Loucy (cell line): ENCODE measurements around the gene ARHGAP40.

Source experiments
- H2AFZ ChIP-seq: fragments of 200-600 bp; sonication (generic); 2 replicates; pipeline ENCODE4 v1.6.0; 2016; ENCODE audit warnings: antibody characterized with exemption, mild to moderate bottlenecking, low read length, moderate library complexity
- H3F3A ChIP-seq: fragments of 200-600 bp; 2 replicates; pipeline ENCODE4 v1.6.0; 2016; ENCODE audit warnings: antibody characterized with exemption, low read depth, mild to moderate bottlenecking
- H3K27me3 ChIP-seq: fragments of 200-600 bp; sonication (generic); 2 replicates; pipeline ENCODE4 v1.6.1; 2014; ENCODE audit warnings: low read length, mild to moderate bottlenecking; ENCODE audit not compliant: insufficient read depth, poor library complexity, severe bottlenecking
- H3K36me3 ChIP-seq: fragments of 200-600 bp; sonication (generic); 2 replicates; pipeline ENCODE4 v1.6.1; 2016; ENCODE audit warnings: low read length; ENCODE audit not compliant: insufficient read depth
- H3K4me1 ChIP-seq: fragments of 200-600 bp; sonication (generic); 2 replicates; pipeline ENCODE4 v1.5.1; 2014; ENCODE audit warnings: low read length, mild to moderate bottlenecking; ENCODE audit not compliant: insufficient read depth, poor library complexity, severe bottlenecking
- H3K4me2 ChIP-seq: fragments of 200-600 bp; sonication (generic); 2 replicates; pipeline ENCODE4 v1.6.0; 2014; ENCODE audit warnings: antibody characterized with exemption, low read length, low read depth, mild to moderate bottlenecking; ENCODE audit not compliant: poor library complexity, severe bottlenecking
- H3K4me3 ChIP-seq: fragments of 200-600 bp; sonication (generic); 2 replicates; pipeline ENCODE4 v1.5.1; 2014; ENCODE audit warnings: low read length, mild to moderate bottlenecking, mixed read lengths; ENCODE audit not compliant: poor library complexity, severe bottlenecking
- H3K79me2 ChIP-seq: fragments of 200-600 bp; sonication (generic); 2 replicates; pipeline ENCODE4 v1.6.1; 2014; ENCODE audit warnings: low read length; ENCODE audit not compliant: insufficient read depth
- H3K9ac ChIP-seq: fragments of 200-600 bp; sonication (generic); 2 replicates; pipeline ENCODE4 v1.6.0; 2014; ENCODE audit warnings: mild to moderate bottlenecking, low read depth, low read length, moderate library complexity; ENCODE audit not compliant: poor library complexity, severe bottlenecking
- H3K9me2 ChIP-seq: fragments of 200-600 bp; sonication (generic); replicated peaks from 2 replicates; pipeline ENCODE4 v1.6.1; 2016; ENCODE audit warnings: low read depth, low read length, mixed read lengths
- H3K9me3 ChIP-seq: fragments of 200-600 bp; sonication (generic); 2 replicates; pipeline ENCODE4 v1.6.1; 2014; ENCODE audit warnings: mild to moderate bottlenecking, antibody characterized with exemption, low read length, low read depth; ENCODE audit not compliant: insufficient read depth
- H4K20me1 ChIP-seq: fragments of 200-600 bp; sonication (generic); 2 replicates; pipeline ENCODE4 v1.6.0; 2014; ENCODE audit warnings: antibody characterized with exemption, low read length, mild to moderate bottlenecking; ENCODE audit not compliant: insufficient read depth, poor library complexity, severe bottlenecking
- EZH2phosphoT487 ChIP-seq: fragments of 200-600 bp; IDR thresholded peaks from 2 replicates; pipeline ENCODE4 v1.6.1; 2018; ENCODE audit warnings: antibody characterized with exemption, mild to moderate bottlenecking, moderate library complexity, borderline replicate concordance
- TF ChIP-seq, protein P1 (sequence below): fragments of 200-600 bp; sonication (generic); conservative IDR thresholded peaks from 2 replicates; pipeline ENCODE4 v1.5.1; 2014; ENCODE audit warnings: mild to moderate bottlenecking, antibody characterized with exemption, low read length

The ARHGAP40 gene

DNA sequence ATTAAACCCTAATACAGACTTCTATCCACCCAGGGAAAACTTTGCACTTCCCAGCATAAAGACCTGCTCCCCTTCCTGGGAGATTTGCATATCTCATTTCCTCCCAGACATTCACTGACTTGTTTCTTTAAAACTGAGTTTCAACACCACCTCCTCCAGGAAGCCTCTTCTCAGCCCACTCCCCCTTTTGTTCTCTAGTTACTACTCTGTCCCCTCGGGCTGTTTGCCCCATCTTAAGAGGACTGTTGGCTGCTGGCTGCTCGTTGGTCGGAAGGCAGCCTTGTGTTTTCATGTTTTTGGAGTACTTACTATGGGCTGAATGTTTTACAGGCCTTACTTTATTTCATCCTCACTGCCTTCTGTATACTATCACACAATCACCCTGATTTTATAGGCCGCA, 6.6 kb downstream of the ARHGAP40 start:
- Histone ChIP-seq H3K79me2 (no peaks in the 10 kb centered on the region), H2AFZ (no peak overlapping the region), H3K4me2 (no peak overlapping the region), H3K4me1 (no peaks in the 10 kb centered on the region), H3K4me3 (no peak overlapping the region), H3K9ac (no peak overlapping the region), H3K27me3 (no peaks in the 10 kb centered on the region), H3K9me2 (no peaks in the 10 kb centered on the region), H3F3A (no peaks in the 10 kb centered on the region), H3K9me3 (no peaks in the 10 kb centered on the region), H4K20me1 (no peaks in the 10 kb centered on the region), H3K36me3 (no peaks in the 10 kb centered on the region)
- TF ChIP-seq, protein P1, sequence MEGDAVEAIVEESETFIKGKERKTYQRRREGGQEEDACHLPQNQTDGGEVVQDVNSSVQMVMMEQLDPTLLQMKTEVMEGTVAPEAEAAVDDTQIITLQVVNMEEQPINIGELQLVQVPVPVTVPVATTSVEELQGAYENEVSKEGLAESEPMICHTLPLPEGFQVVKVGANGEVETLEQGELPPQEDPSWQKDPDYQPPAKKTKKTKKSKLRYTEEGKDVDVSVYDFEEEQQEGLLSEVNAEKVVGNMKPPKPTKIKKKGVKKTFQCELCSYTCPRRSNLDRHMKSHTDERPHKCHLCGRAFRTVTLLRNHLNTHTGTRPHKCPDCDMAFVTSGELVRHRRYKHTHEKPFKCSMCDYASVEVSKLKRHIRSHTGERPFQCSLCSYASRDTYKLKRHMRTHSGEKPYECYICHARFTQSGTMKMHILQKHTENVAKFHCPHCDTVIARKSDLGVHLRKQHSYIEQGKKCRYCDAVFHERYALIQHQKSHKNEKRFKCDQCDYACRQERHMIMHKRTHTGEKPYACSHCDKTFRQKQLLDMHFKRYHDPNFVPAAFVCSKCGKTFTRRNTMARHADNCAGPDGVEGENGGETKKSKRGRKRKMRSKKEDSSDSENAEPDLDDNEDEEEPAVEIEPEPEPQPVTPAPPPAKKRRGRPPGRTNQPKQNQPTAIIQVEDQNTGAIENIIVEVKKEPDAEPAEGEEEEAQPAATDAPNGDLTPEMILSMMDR: no peak
- no peak for TF ChIP-seq EZH2phosphoT487

DNA sequence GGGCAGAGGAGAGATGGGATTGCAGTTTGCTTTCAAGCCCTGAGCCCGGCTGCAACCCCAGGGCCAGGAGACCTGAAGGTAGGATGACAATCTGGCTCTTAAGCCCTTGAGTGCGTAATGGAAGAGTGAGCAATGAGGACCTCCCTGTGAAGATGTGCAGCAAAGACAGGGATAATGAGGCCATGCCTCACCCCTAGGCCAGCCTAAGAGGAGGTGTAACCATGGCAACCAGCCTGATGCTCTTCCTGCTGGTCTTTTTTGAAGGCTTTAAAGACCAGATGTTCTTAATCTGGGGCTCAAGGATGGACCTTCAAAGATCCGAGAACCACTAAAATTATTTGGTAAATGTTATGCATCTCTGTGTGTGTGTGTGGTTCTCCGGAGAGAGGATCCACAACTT, 8.2 kb downstream of the ARHGAP40 start:
- no peaks in the 10 kb centered on the region for H3K9me2 ChIP-seq
- H3K9me3 ChIP-seq: no peaks in the 10 kb centered on the region
- H2AFZ ChIP-seq: no peak overlapping the region
- H3K27me3 ChIP-seq: no peaks in the 10 kb centered on the region
- no peak overlapping the region for H3K4me2 ChIP-seq
- no peak for TF ChIP-seq EZH2phosphoT487
- TF ChIP-seq, protein P1: no peak
- no peaks in the 10 kb centered on the region for H3K4me1 ChIP-seq
- H4K20me1 ChIP-seq: no peaks in the 10 kb centered on the region
- no peaks in the 10 kb centered on the region for H3K79me2 ChIP-seq
- H3K4me3 ChIP-seq: no peak overlapping the region
- no peak overlapping the region for H3K9ac ChIP-seq
- H3F3A ChIP-seq: no peaks in the 10 kb centered on the region
- H3K36me3 ChIP-seq: no peaks in the 10 kb centered on the region

DNA sequence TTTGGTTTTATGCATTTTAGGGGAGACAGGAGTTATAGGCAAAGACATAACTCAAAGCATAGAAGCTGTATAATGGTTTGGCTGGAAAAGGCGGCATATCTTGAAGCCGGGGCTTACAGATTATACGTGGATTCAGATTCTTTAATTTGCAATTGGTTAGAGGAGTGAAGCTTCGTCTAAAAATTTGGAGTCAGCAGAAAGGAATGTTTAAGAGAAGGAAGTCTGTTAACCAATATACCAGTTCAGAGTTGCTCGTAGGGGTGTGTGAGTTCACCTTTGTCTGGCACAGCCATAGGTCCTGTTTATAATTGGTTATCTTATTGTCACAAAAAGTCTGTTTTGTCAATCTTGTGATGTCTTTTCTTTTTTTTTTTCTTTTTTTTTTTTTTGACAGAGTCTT, 8.9 kb downstream of the ARHGAP40 start:
- H3K36me3 ChIP-seq: no peaks in the 10 kb centered on the region
- H3K4me2 ChIP-seq: no peak overlapping the region
- no peaks in the 10 kb centered on the region for H3K79me2 ChIP-seq
- H3K9ac ChIP-seq: no peak overlapping the region
- no peaks in the 10 kb centered on the region for H3F3A ChIP-seq
- no peaks in the 10 kb centered on the region for H3K9me3 ChIP-seq
- H3K9me2 ChIP-seq: no peaks in the 10 kb centered on the region
- H2AFZ ChIP-seq: no peak overlapping the region
- no peaks in the 10 kb centered on the region for H3K27me3 ChIP-seq
- TF ChIP-seq EZH2phosphoT487: no peak
- TF ChIP-seq, protein P1: no peak
- no peaks in the 10 kb centered on the region for H3K4me1 ChIP-seq
- no peaks in the 10 kb centered on the region for H4K20me1 ChIP-seq
- no peak overlapping the region for H3K4me3 ChIP-seq
